Gastrocnemius medialis (tissue), 4 donors: ENCODE measurements around the gene DNMT1.

Source experiments
- POLR2A ChIP-seq, 2 donors: fragments of 450-650 bp; IDR thresholded peaks; one replicate each; pipeline ENCODE4 v1.6.1; 2017; ENCODE audit warnings: antibody characterized with exemption in 2 of 2, mild to moderate bottlenecking in 2 of 2, moderate library complexity in 2 of 2
- TF ChIP-seq, protein P1 (sequence below), 5 experiments: fragments of 450-650 bp in 3 of 5; fragments of 200-600 bp in 2 of 5; sonication (generic) in 2 of 5; IDR thresholded peaks in 4 of 5; conservative IDR thresholded peaks in 1 of 5; 1 replicate in 4 of 5; 2 replicates in 1 of 5; pipeline ENCODE4 v1.5.1; 2016 to 2019; ENCODE audit warnings: antibody characterized with exemption in 5 of 5, mild to moderate bottlenecking in 3 of 5, moderate library complexity in 3 of 5

DNA sequence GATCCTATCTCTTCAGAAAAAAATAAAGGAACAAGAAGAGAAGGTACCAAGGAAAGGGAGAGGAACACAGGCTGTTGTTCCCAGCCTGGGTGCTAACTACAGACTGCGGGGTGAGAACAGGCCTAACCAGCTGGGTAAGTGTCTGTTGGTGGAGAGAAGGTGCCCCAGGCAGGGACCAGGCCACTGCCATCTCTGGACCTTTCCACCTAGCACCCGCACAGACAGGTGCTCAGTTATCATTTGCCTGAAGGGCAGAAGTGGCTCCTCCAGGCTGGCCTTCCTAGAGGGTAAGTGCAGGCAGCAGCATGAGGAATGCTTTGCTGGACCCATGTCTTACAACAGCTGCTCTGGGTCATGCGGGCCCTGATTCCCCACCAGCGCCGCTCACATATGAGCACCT, 10.1 kb downstream of the DNMT1 start:
- TF ChIP-seq, protein P1, sequence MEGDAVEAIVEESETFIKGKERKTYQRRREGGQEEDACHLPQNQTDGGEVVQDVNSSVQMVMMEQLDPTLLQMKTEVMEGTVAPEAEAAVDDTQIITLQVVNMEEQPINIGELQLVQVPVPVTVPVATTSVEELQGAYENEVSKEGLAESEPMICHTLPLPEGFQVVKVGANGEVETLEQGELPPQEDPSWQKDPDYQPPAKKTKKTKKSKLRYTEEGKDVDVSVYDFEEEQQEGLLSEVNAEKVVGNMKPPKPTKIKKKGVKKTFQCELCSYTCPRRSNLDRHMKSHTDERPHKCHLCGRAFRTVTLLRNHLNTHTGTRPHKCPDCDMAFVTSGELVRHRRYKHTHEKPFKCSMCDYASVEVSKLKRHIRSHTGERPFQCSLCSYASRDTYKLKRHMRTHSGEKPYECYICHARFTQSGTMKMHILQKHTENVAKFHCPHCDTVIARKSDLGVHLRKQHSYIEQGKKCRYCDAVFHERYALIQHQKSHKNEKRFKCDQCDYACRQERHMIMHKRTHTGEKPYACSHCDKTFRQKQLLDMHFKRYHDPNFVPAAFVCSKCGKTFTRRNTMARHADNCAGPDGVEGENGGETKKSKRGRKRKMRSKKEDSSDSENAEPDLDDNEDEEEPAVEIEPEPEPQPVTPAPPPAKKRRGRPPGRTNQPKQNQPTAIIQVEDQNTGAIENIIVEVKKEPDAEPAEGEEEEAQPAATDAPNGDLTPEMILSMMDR (IDR thresholded peaks at IDR 0.05 in 4 of 5, conservative IDR thresholded peaks at IDR 0.05 in 1 of 5), result no peak
- no peak for TF ChIP-seq POLR2A (IDR thresholded peaks at IDR 0.05)
